IPS-20b (cell line): ENCODE data around the gene ZSWIM7.
A peak's percentile ranks its signal among the peaks of the same experiment; 100 is the strongest.

ENCODE experiments used
- H3K27ac ChIP-seq: one replicate; pipeline ENCODE4 v1.5.1; 2013; ENCODE audit warnings: low read length
- H3K27me3 ChIP-seq: 2 replicates; pipeline ENCODE4 v1.6.1; 2013; ENCODE audit warnings: mild to moderate bottlenecking, low read length, inconsistent platforms; ENCODE audit not compliant: insufficient read depth
- H3K36me3 ChIP-seq: 2 replicates; pipeline ENCODE4 v1.6.1; 2013; ENCODE audit warnings: low read depth, mild to moderate bottlenecking, inconsistent platforms, low read length, moderate library complexity; ENCODE audit not compliant: insufficient read depth
- H3K4me1 ChIP-seq: 2 replicates; pipeline ENCODE4 v1.6.1; 2013; ENCODE audit warnings: mild to moderate bottlenecking, control low read depth, inconsistent platforms, low read length, moderate library complexity; ENCODE audit not compliant: insufficient read depth
- H3K4me3 ChIP-seq: 2 replicates; pipeline ENCODE4 v1.5.1; 2013; ENCODE audit warnings: mild to moderate bottlenecking, low read length, inconsistent platforms
- H3K9ac ChIP-seq: 2 replicates; pipeline ENCODE4 v1.6.1; 2013; ENCODE audit warnings: low read depth, mild to moderate bottlenecking, inconsistent platforms, low read length, moderate library complexity
- H3K9me3 ChIP-seq: 2 replicates; pipeline ENCODE4 v1.6.1; 2013; ENCODE audit warnings: mild to moderate bottlenecking, low read depth, low read length, inconsistent platforms; ENCODE audit not compliant: insufficient read depth

The ZSWIM7 gene

DNA sequence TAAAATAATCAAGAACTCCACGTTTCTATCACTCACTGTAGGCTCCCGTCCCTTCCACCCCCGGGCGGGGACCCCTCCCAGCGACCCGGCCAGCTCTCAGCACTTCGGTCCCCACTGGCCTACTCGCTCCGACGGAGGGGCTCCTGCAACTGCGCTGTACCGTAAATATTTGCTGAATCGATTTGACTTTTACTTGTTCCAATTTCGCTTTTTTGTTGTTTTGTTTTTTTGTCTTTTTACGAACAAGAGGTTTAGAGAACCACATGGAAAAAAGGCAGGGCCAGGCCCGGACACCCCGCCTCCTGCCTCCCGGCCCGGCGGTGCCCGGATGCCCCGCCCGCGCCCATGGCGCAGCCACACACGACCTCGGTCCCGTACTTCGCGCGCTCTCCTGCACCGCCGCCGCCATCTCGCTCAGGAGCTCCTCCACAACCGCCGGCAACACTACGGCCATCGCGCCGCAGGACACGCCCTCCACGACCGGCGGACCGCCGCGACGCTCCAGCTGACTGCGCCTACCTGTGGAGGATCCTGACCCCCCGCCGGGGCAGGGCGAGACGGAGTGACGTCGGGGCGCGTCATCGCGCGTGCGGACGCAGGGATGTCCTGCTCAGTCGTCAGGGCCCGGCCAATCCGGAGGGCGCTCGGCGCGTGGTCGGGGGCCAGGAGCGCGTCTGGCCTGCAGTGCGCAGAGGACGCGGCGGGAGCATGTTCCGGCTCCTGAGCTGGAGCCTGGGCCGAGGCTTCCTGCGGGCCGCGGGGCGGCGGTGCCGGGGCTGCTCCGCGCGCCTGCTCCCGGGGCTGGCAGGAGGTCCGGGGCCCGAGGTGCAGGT, at the start of gene ZSWIM7, which contains the start of gene TTC19:
TSS of gene ZSWIM7 (minus strand) at position 564 of the 833 bp plus-strand sequence. CDS start at position 454, 110 bp downstream.
TSS of gene TTC19 (plus strand) at position 684 of the 833 bp plus-strand sequence. CDS start at position 709, 25 bp downstream.
- H3K4me3 ChIP-seq = peak within 1 kb of the TSS; percentile 85
- peaks cover 44% of the 10 kb centered on the region for H3K36me3 ChIP-seq
- peaks cover 6% of the 10 kb centered on the region; the same call in 1 of the 2 replicates for H3K9me3 ChIP-seq
- H3K27ac ChIP-seq = peak within 1 kb of the TSS; percentile 75
- no peaks in the 10 kb centered on the region for H3K27me3 ChIP-seq
- H3K4me1 ChIP-seq = peaks cover 6% of the 10 kb centered on the region
- H3K9ac ChIP-seq = peak within 1 kb of the TSS; percentile 94

GRCh38 chr17:16048811-16049449, 49.4 kb upstream of the ZSWIM7 start:
- H3K4me3 ChIP-seq = no peak overlapping the region
- no peak overlapping the region for H3K9ac ChIP-seq
- H3K27me3 ChIP-seq = no peaks in the 10 kb centered on the region
- peaks cover 4% of the 10 kb centered on the region; the same call in 1 of the 2 replicates for H3K4me1 ChIP-seq
- H3K27ac ChIP-seq = no peak overlapping the region
- peaks cover 60% of the 10 kb centered on the region for H3K36me3 ChIP-seq
- H3K9me3 ChIP-seq = no peaks in the 10 kb centered on the region

DNA sequence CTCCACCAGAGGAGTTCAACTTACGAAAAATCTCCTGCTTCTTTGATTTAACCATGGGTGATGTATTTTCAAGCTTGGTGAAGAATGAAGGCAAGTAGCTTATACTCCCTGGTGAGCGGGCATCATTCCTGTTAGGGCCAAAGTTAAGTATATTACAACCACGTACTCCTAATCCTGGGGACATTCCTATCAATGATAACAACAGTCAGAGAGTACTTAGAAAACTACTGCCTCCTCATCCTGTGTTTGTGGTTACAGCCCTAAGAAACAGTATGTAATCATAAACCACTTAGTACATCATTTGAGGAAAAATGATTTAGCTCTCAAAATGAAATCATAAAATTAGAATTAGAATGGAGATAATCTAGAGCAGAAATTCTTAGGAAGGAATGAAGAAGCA, 47.5 kb upstream of the ZSWIM7 start:
- Histone ChIP-seq H3K27me3 (no peaks in the 10 kb centered on the region), H3K4me3 (no peak overlapping the region), H3K9me3 (no peaks in the 10 kb centered on the region), H3K36me3 (peaks cover 66% of the 10 kb centered on the region), H3K9ac (no peak overlapping the region), H3K4me1 (peaks cover 4% of the 10 kb centered on the region; the same call in 1 of the 2 replicates), H3K27ac (no peak overlapping the region)

DNA sequence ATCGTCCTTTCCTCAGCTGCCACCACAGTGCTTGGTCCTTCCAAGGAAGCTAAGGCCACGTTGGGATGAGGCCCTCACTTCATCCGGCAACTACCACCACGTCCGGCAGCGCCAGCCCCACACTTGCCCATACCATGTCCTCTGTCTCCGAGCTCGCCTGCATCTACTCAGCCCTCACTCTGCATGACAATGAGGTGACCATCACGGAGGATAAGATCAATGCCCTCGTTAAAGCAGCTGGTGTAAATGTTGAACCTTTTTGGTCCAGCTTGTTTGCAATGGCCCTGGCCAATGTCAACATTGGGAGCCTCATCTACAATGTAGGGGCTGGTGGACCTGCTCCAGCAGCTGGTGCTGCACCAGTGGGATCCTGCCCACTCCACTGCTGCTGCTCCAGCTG, 45.0 kb upstream of the ZSWIM7 start:
- H3K9me3 ChIP-seq = no peaks in the 10 kb centered on the region
- H3K27me3 ChIP-seq = no peaks in the 10 kb centered on the region
- no peak overlapping the region for H3K4me3 ChIP-seq
- H3K4me1 ChIP-seq = peaks cover 4% of the 10 kb centered on the region; the same call in 1 of the 2 replicates
- no peak overlapping the region for H3K27ac ChIP-seq
- H3K36me3 ChIP-seq = peaks cover 78% of the 10 kb centered on the region
- no peak overlapping the region for H3K9ac ChIP-seq

DNA sequence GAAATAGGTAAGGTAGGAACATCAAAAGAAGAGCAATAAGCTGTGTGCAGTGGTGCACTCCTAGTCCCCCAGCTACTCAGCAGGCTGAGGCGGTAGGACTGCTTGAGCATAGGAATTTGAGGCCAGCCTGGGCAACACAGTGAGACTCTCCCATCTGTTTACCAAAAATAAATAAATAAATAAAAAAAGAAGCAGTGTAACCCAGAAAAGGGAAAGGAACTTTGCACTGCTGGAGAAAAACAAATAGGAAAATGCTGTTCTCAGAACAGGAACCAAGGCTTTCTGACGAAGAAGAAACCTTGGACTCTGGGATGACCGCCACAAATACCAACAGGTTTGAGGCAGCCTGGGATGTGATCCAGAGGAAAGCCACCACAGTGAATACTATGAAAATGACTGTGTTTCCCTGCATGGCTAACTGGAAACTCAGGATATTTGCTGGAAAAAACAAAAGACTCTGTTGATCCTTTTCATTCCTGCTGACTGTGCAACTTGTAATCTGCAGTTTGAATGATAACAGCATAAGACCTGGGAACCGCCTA, 41.3 kb upstream of the ZSWIM7 start:
- Histone ChIP-seq H3K4me1 (peaks cover 4% of the 10 kb centered on the region; the same call in 1 of the 2 replicates), H3K36me3 (peaks cover 79% of the 10 kb centered on the region), H3K27ac (no peak overlapping the region), H3K4me3 (no peak overlapping the region), H3K9me3 (no peaks in the 10 kb centered on the region), H3K9ac (no peak overlapping the region), H3K27me3 (no peaks in the 10 kb centered on the region)

DNA sequence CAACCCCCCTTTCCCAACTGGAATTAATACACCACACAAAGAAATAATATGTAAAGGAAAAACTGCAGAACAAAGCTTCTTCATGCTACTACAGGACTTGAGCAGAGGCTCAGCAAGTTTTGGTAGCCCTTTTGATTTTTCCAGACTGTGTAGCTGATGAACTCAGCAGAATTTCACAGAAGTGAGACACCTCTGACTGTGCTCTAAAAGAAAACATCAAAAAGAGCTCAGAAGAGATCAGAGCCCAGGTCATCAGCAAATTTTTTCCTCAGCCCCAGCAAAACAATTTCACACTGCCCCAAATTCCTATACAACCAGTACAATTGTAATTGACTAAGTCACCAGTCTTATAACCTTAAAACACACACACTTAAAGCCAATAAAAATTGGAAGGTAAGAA, 38.1 kb upstream of the ZSWIM7 start:
- Histone ChIP-seq H3K36me3 (peaks cover 87% of the 10 kb centered on the region), H3K27ac (no peak overlapping the region), H3K4me1 (no peaks in the 10 kb centered on the region), H3K4me3 (no peak overlapping the region), H3K9me3 (no peaks in the 10 kb centered on the region), H3K27me3 (no peaks in the 10 kb centered on the region), H3K9ac (no peak overlapping the region)

- H3K27me3 ChIP-seq = no peaks in the 10 kb centered on the region
- no peaks in the 10 kb centered on the region for H3K9me3 ChIP-seq
- no peak overlapping the region for H3K27ac ChIP-seq
- H3K4me1 ChIP-seq = no peaks in the 10 kb centered on the region
- no peak overlapping the region for H3K9ac ChIP-seq
- H3K4me3 ChIP-seq = no peak overlapping the region
- H3K36me3 ChIP-seq = peaks cover 92% of the 10 kb centered on the region
Observed at GRCh38 chr17:16036261-16036660, 36.8 kb upstream of the ZSWIM7 start.

GRCh38 chr17:16033729-16034349, 34.3 kb upstream of the ZSWIM7 start:
- Histone ChIP-seq H3K9me3 (no peaks in the 10 kb centered on the region), H3K9ac (no peak overlapping the region), H3K36me3 (peaks cover 96% of the 10 kb centered on the region), H3K4me1 (no peaks in the 10 kb centered on the region), H3K27me3 (no peaks in the 10 kb centered on the region), H3K4me3 (no peak overlapping the region), H3K27ac (no peak overlapping the region)

DNA sequence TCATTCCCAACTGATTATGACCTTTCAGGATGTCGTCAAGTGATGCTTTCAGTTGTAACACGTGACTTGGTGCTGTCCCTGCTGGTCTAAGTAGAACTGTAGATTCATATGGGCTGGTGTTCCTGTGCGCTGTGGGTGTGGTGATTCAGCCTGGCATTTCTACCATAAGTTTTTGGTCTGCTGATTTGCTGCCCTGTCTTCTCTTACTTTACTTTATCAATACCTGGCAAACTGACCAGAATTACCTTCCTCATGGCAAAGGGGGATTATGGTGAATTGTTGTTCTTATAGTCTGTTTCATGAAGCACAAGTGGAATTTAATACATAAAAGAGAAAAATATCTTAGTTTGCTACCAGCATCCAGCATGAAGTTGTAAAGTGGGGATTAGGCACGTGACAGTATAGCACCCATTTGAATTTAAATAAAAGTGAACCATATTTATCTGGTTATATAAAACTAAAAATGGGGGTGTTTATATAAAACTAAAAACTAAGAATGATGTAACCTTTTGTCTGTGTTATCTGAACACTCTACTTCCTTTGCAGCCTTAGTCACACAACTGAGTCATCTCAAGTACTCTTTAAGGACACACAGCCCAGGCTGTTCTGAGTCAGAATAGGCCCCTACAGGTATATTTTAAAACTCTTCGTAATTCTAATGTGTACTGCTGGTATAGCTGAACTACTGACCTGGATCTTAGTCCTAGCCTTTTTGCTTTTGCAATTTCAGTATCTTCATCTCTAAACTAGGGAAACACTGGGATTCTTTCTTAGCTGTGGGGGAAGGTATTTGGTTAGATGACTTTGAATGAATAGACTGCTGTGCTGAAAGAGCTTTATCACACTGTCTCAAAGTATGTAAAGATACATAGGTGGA, 28.4 kb upstream of the ZSWIM7 start:
- Histone ChIP-seq H3K4me3 (no peak overlapping the region), H3K9me3 (no peaks in the 10 kb centered on the region), H3K4me1 (no peaks in the 10 kb centered on the region; the same call in 1 of the 2 replicates), H3K36me3 (peaks cover 98% of the 10 kb centered on the region), H3K9ac (no peak overlapping the region), H3K27ac (no peak overlapping the region), H3K27me3 (no peaks in the 10 kb centered on the region)

DNA sequence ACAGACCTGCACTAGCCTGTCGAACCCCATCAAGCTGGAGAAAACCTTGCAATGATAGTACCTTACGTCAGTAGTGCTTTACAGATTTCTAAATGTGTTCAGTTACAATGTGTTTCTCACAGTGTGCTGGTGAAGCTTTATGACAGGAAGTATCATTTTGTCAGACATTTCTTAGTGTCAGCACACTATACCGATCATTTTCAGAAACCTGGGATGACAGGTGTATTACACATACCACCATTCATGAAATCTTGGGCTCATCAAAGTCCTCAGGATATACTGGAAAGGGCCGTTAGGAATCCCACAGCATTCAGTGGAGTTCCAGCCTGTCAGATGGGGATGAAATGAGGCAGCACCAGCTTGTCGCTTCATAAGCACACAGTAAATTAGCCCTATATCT, 27.4 kb upstream of the ZSWIM7 start:
- no peak overlapping the region for H3K9ac ChIP-seq
- H3K4me1 ChIP-seq = no peaks in the 10 kb centered on the region; the same call in 1 of the 2 replicates
- H3K27ac ChIP-seq = no peak overlapping the region
- no peaks in the 10 kb centered on the region for H3K9me3 ChIP-seq
- peaks cover 98% of the 10 kb centered on the region for H3K36me3 ChIP-seq
- H3K4me3 ChIP-seq = no peak overlapping the region
- no peaks in the 10 kb centered on the region for H3K27me3 ChIP-seq

DNA sequence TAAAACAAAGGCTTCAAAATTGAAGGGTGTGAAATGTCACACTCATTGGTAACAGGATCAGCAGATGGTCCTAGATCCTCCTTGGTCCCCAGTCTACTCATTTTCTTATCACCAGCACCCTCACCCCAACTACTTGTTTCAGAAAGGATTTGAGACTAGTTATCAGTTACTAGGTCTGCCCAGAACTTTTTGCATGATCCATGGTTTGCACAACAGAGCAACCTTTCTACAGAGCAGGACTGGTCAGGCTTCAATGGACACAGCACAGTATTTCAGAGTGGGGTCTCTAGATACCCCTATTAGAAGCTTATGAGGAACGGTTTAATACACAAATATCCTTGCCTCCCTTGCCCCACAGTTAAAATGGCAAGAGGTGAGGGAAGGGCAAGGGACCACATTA, 25.7 kb upstream of the ZSWIM7 start:
- no peaks in the 10 kb centered on the region; the same call in 1 of the 2 replicates for H3K4me1 ChIP-seq
- H3K27me3 ChIP-seq = no peaks in the 10 kb centered on the region
- H3K9ac ChIP-seq = no peak overlapping the region
- H3K27ac ChIP-seq = no peak overlapping the region
- no peaks in the 10 kb centered on the region for H3K9me3 ChIP-seq
- peaks cover 96% of the 10 kb centered on the region for H3K36me3 ChIP-seq
- H3K4me3 ChIP-seq = no peak overlapping the region
